Stimulated activated memory B cell treated with anti-CD40 and anti-IgM and Interleukin-4, amounts not matched to agents 10 μg/mL and 1 μg/mL and 100 μg/mL, for 72 hours (primary cell): ENCODE measurements around the gene CHTF18.
A peak's percentile ranks its signal among the peaks of the same experiment; 100 is the strongest.
"Not testable (repeated sequence)": the region's sequence is repeated elsewhere in the genome, so short reads cannot be mapped to it uniquely, and the experiment has no call there.

Experiments used
- ATAC-seq: fragments of 150-1000 bp; cut with Tn5 transposase; 2 replicates; pipeline ENCODE4 v1.10.0; 2021
- H3K27ac Mint-ChIP-seq: one replicate; pipeline ENCODE4 v1.8.0; 2022; ENCODE audit warnings: mild to moderate bottlenecking, mixed read lengths
- H3K27me3 Mint-ChIP-seq: one replicate; pipeline ENCODE4 v1.8.0; 2022; ENCODE audit warnings: mixed read lengths
- H3K36me3 Mint-ChIP-seq: one replicate; pipeline ENCODE4 v1.8.0; 2022; ENCODE audit warnings: mixed read lengths
- H3K4me1 Mint-ChIP-seq: one replicate; pipeline ENCODE4 v1.8.0; 2022; ENCODE audit warnings: mixed read lengths
- H3K4me3 Mint-ChIP-seq: one replicate; pipeline ENCODE4 v1.8.0; 2022; ENCODE audit warnings: mild to moderate bottlenecking, moderate library complexity, mixed read lengths
- H3K9me3 Mint-ChIP-seq: one replicate; pipeline ENCODE4 v1.8.0; 2022; ENCODE audit warnings: mixed read lengths

CHTF18 gene

GRCh38 chr16:831571-832413, 43.4 kb downstream of the CHTF18 start:
- no peak for ATAC-seq
- H3K4me3 Mint-ChIP-seq, result no peak overlapping the region
- peaks cover 7% of the 10 kb centered on the region for H3K9me3 Mint-ChIP-seq
- no peaks in the 10 kb centered on the region for H3K36me3 Mint-ChIP-seq
- H3K27ac Mint-ChIP-seq, result no peak overlapping the region
- H3K4me1 Mint-ChIP-seq, result no peaks in the 10 kb centered on the region
- peaks cover 44% of the 10 kb centered on the region for H3K27me3 Mint-ChIP-seq

GRCh38 chr16:832652-833336, 44.4 kb downstream of the CHTF18 start:
- Mint-ChIP-seq H3K4me3 (no peak overlapping the region), H3K27me3 (peaks cover 36% of the 10 kb centered on the region), H3K4me1 (no peaks in the 10 kb centered on the region), H3K9me3 (peaks cover 11% of the 10 kb centered on the region), H3K36me3 (no peaks in the 10 kb centered on the region), H3K27ac (no peak overlapping the region)
- ATAC-seq, result no peak

GRCh38 chr16:833411-833810, 45.0 kb downstream of the CHTF18 start:
- H3K9me3 Mint-ChIP-seq, result peaks cover 11% of the 10 kb centered on the region
- peaks cover 32% of the 10 kb centered on the region for H3K27me3 Mint-ChIP-seq
- H3K27ac Mint-ChIP-seq, result no peak overlapping the region
- H3K4me1 Mint-ChIP-seq, result no peaks in the 10 kb centered on the region
- peak; percentile 18 for ATAC-seq
- H3K4me3 Mint-ChIP-seq, result no peak overlapping the region
- no peaks in the 10 kb centered on the region for H3K36me3 Mint-ChIP-seq

GRCh38 chr16:835373-835772, 47.0 kb downstream of the CHTF18 start:
- no peaks in the 10 kb centered on the region for H3K4me1 Mint-ChIP-seq
- H3K27me3 Mint-ChIP-seq, result peaks cover 17% of the 10 kb centered on the region
- no peak overlapping the region for H3K4me3 Mint-ChIP-seq
- peaks cover 11% of the 10 kb centered on the region for H3K9me3 Mint-ChIP-seq
- no peak for ATAC-seq
- no peaks in the 10 kb centered on the region for H3K36me3 Mint-ChIP-seq
- H3K27ac Mint-ChIP-seq, result no peak overlapping the region

- ATAC-seq, result no peak
- peaks cover 14% of the 10 kb centered on the region for H3K27me3 Mint-ChIP-seq
- H3K36me3 Mint-ChIP-seq, result no peaks in the 10 kb centered on the region
- H3K4me3 Mint-ChIP-seq, result no peak overlapping the region
- H3K4me1 Mint-ChIP-seq, result no peaks in the 10 kb centered on the region
- peaks cover 11% of the 10 kb centered on the region for H3K9me3 Mint-ChIP-seq
- H3K27ac Mint-ChIP-seq, result no peak overlapping the region
Measured at GRCh38 chr16:836221-836620, 47.8 kb downstream of the CHTF18 start.

- peaks cover 11% of the 10 kb centered on the region for H3K9me3 Mint-ChIP-seq
- H3K4me3 Mint-ChIP-seq, H3K36me3 Mint-ChIP-seq, H3K4me1 Mint-ChIP-seq, H3K27ac Mint-ChIP-seq, ATAC-seq: not testable (repeated sequence)
- peaks cover 14% of the 10 kb centered on the region for H3K27me3 Mint-ChIP-seq
Measured at GRCh38 chr16:836822-837221, 48.4 kb downstream of the CHTF18 start.

- Mint-ChIP-seq H3K27me3 (peaks cover 6% of the 10 kb centered on the region), H3K4me3 (no peak overlapping the region), H3K4me1 (no peaks in the 10 kb centered on the region), H3K36me3 (no peaks in the 10 kb centered on the region), H3K27ac (no peak overlapping the region), H3K9me3 (peaks cover 11% of the 10 kb centered on the region)
- no peak for ATAC-seq
Measured at GRCh38 chr16:838741-839140, 50.3 kb downstream of the CHTF18 start.

- H3K27ac Mint-ChIP-seq, result no peak overlapping the region
- no peaks in the 10 kb centered on the region for H3K36me3 Mint-ChIP-seq
- ATAC-seq, result no peak
Measured at GRCh38 chr16:839643-840408, 51.4 kb downstream of the CHTF18 start.

GRCh38 chr16:840561-841454, 52.4 kb downstream of the CHTF18 start:
- no peak for ATAC-seq
- no peak overlapping the region for H3K4me3 Mint-ChIP-seq
- H3K27ac Mint-ChIP-seq, result no peak overlapping the region
- H3K9me3 Mint-ChIP-seq, result peaks cover 11% of the 10 kb centered on the region
- no peaks in the 10 kb centered on the region for H3K4me1 Mint-ChIP-seq
- H3K27me3 Mint-ChIP-seq, result peaks cover 6% of the 10 kb centered on the region
- no peaks in the 10 kb centered on the region for H3K36me3 Mint-ChIP-seq

More at GRCh38 chr16:839643-840408, 51.4 kb downstream of the CHTF18 start:
- H3K4me1 Mint-ChIP-seq, result no peaks in the 10 kb centered on the region
- H3K9me3 Mint-ChIP-seq, result peaks cover 11% of the 10 kb centered on the region
- H3K27me3 Mint-ChIP-seq, result peaks cover 6% of the 10 kb centered on the region
- H3K4me3 Mint-ChIP-seq, result no peak overlapping the region

- ATAC-seq, result no peak
- H3K27me3 Mint-ChIP-seq, result peaks cover 6% of the 10 kb centered on the region
- no peak overlapping the region for H3K4me3 Mint-ChIP-seq
- H3K4me1 Mint-ChIP-seq, result no peaks in the 10 kb centered on the region
- H3K36me3 Mint-ChIP-seq, result no peaks in the 10 kb centered on the region
- H3K27ac Mint-ChIP-seq, result no peak overlapping the region
- peaks cover 6% of the 10 kb centered on the region for H3K9me3 Mint-ChIP-seq
Measured at GRCh38 chr16:841455-842060, 53.1 kb downstream of the CHTF18 start.

GRCh38 chr16:842061-842476, 53.6 kb downstream of the CHTF18 start:
- no peaks in the 10 kb centered on the region for H3K36me3 Mint-ChIP-seq
- H3K27ac Mint-ChIP-seq, result no peak overlapping the region
- no peak for ATAC-seq

GRCh38 chr16:842711-843560, 54.5 kb downstream of the CHTF18 start:
- no peaks in the 10 kb centered on the region for H3K9me3 Mint-ChIP-seq
- no peak overlapping the region for H3K27ac Mint-ChIP-seq
- no peaks in the 10 kb centered on the region for H3K4me1 Mint-ChIP-seq
- peaks cover 6% of the 10 kb centered on the region for H3K27me3 Mint-ChIP-seq
- H3K4me3 Mint-ChIP-seq, result no peak overlapping the region
- H3K36me3 Mint-ChIP-seq, result no peaks in the 10 kb centered on the region
- ATAC-seq, result no peak

More at GRCh38 chr16:842061-842476, 53.6 kb downstream of the CHTF18 start:
- no peak overlapping the region for H3K4me3 Mint-ChIP-seq
- peaks cover under 1% of the 10 kb centered on the region for H3K9me3 Mint-ChIP-seq
- H3K4me1 Mint-ChIP-seq, result no peaks in the 10 kb centered on the region
- H3K27me3 Mint-ChIP-seq, result peaks cover 6% of the 10 kb centered on the region

- Mint-ChIP-seq H3K9me3 (no peaks in the 10 kb centered on the region), H3K4me1 (no peaks in the 10 kb centered on the region), H3K27ac (no peak overlapping the region), H3K36me3 (no peaks in the 10 kb centered on the region), H3K27me3 (peaks cover under 1% of the 10 kb centered on the region), H3K4me3 (no peak overlapping the region)
- no peak for ATAC-seq
Measured at GRCh38 chr16:843771-844170, 55.4 kb downstream of the CHTF18 start.
